Activated naive CD4-positive, alpha-beta T cell treated with anti-CD3 and anti-CD28 coated beads, Interleukin-2, amount 50 U/mL, for 24 hours (primary cell): Measurements from ENCODE around the gene STK11.
A peak's percentile ranks its signal among the peaks of the same experiment; 100 is the strongest.

ENCODE experiments used
- H3K27ac Mint-ChIP-seq: one replicate; pipeline ENCODE4 v1.8.0; 2021; ENCODE audit warnings: mild to moderate bottlenecking, mixed read lengths
- H3K27me3 Mint-ChIP-seq: one replicate; pipeline ENCODE4 v1.8.0; 2021; ENCODE audit warnings: mixed read lengths
- H3K36me3 Mint-ChIP-seq: one replicate; pipeline ENCODE4 v1.8.0; 2021; ENCODE audit warnings: mixed read lengths
- H3K4me1 Mint-ChIP-seq: one replicate; pipeline ENCODE4 v1.8.0; 2021; ENCODE audit warnings: mixed read lengths
- H3K4me3 Mint-ChIP-seq: one replicate; pipeline ENCODE4 v1.8.0; 2021; ENCODE audit warnings: mild to moderate bottlenecking, mixed read lengths
- H3K9me3 Mint-ChIP-seq: one replicate; pipeline ENCODE4 v1.8.0; 2021; ENCODE audit warnings: mixed read lengths

The STK11 gene

DNA sequence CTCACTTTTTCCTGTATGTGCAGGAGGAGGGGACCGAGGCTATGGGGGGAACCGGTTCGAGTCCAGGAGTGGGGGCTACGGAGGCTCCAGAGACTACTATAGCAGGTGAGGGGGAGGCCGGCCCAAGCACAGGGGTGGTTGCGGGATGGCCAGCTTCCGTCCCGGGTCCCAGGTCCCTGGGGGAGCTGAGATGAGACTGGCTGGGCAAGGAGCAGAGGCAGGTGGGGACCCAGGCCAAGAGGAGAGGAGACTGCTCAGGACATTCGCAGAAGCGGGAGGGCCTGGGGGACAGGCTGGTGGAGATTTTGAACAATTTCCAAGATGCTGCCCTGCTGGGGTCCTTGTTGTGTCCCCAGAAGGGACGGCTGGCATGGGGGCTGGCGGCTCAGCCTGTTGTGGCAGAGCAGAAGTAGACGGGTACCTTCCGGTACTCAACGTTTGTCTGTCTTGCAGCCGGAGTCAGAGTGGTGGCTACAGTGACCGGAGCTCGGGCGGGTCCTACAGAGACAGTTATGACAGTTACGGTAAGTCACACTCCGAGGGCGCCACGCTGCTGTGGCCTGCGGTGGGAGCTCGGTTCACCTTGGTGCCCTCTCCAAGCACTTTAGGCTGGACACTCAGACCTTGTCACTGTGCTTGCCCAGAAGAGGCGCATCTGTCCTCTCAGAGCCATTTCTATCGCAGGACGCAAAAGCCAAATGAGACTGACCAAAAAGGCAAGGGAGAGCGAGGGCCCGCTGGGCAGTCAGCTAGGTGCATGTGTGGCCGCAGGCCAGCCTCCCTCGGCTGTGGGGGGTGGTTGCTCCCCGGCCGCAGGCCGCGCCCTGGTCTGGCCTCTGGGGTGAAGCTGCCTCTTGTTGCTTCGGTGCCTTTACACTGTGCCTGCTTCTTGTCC lies 66.2 kb downstream of the STK11 start:
- Mint-ChIP-seq H3K9me3 (no peaks in the 10 kb centered on the region), H3K27me3 (no peaks in the 10 kb centered on the region), H3K27ac (peak overlapping the region; percentile 90), H3K4me1 (peaks cover 55% of the 10 kb centered on the region), H3K4me3 (peak overlapping the region; percentile 92), H3K36me3 (peaks cover 27% of the 10 kb centered on the region)

DNA sequence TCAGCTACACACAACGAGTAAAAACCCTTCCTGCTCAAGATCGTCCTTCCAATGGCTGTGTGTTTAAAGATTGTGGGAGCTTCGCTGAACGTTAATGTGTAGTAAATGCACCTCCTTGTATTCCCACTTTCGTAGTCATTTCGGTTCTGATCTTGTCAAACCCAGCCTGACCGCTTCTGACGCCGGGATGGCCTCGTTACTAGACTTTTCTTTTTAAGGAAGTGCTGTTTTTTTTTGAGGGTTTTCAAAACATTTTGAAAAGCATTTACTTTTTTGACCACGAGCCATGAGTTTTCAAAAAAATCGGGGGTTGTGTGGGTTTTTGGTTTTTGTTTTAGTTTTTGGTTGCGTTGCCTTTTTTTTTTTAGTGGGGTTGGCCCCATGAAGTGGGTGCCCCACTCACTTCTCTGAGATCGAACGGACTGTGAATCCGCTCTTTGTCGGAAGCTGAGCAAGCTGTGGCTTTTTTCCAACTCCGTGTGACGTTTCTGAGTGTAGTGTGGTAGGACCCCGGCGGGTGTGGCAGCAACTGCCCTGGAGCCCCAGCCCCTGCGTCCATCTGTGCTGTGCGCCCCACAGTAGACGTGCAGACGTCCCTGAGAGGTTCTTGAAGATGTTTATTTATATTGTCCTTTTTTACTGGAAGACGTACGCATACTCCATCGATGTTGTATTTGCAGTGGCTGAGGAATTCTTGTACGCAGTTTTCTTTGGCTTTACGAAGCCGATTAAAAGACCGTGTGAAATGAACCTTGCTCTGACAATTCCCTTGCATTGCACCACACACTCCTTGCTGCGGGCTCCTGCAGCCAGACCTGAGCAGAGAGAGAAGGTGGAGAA lies 67.1 kb downstream of the STK11 start:
- Mint-ChIP-seq H3K36me3 (peaks cover 27% of the 10 kb centered on the region), H3K27me3 (no peaks in the 10 kb centered on the region), H3K27ac (peak overlapping the region; percentile 74), H3K4me1 (peaks cover 53% of the 10 kb centered on the region), H3K9me3 (no peaks in the 10 kb centered on the region), H3K4me3 (peak overlapping the region; percentile 52)

DNA sequence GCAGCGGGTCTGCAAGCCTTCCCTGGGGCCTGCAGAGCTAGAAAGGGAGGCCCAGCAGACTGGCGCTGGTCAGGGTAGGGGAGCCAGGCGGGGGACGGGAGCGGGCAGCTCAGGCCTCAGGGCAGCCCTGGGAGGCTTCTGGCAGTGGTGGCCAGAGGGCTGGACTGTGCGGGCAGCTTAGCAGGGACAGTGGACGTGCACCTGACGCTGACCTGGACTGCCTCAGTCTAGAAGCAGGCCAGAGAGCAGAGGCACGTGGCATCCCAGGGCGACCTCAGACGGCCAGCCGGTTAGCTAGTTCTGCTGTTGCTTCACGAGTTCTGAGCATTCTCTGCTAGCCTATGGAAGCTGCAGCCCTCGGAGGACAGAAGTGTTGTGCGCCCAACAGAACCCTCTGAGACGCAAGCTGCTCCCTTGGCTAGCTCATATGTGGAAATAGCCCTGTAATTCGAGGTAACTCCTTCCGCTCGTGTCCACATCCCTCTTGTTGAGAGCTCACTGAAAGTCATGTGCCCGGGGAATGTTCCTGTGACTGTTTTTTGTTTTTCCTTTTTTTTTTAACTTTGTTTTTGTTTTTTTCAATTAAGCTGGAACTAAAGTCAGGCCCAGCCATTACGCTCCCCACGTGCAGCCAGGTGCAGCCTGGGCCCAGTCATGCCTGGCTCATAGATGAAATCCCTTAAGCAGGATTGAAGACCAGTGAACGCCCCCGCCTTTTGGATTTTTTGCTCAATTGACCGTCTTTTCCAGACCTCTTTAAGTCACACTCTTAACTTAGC lies 67.9 kb downstream of the STK11 start:
- Mint-ChIP-seq H3K27me3 (no peaks in the 10 kb centered on the region), H3K9me3 (no peaks in the 10 kb centered on the region), H3K27ac (peak overlapping the region; percentile 48), H3K4me1 (peaks cover 52% of the 10 kb centered on the region), H3K36me3 (peaks cover 27% of the 10 kb centered on the region), H3K4me3 (peak overlapping the region; percentile 72)

DNA sequence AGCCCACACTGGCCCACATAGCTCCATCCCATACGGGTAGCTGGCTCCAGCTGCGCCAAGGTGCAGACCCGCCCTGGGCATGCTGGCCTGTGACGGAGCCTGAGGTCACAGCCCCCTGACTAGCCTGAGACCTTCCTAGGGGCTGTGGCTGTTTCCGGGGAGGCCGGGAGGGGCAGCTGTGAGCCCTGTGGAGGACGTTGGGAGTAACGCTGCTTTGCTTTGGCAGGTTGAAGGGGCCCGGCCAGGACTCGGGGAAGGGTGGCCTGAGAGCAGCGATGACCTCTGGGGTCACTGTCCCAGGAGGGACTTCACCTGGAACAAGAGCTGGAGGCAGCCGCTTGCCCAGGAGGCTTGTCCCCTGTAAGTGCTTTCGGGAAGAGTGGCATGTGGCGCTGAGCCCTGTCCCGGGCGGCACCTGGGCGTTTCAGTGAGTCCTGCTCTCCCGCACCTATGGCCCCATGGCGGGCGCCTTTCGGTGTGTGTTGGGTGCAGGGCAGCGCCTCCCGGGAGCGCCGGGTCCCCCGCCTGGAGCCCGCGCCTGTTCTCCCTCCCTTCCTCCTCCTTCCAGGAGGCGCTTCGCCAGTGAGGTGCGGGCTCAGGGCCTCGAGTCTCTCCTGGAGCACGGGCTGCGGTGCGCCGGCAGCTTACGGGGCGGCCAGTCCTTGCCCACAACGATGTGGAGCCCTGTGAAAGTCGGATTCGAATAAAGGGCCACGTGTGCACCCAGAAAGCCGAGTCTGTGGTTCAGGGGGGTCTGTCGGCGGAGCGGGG lies 68.7 kb downstream of the STK11 start:
- peak overlapping the region; percentile 70 for H3K27ac Mint-ChIP-seq
- peaks cover 47% of the 10 kb centered on the region for H3K4me1 Mint-ChIP-seq
- H3K9me3 Mint-ChIP-seq, result no peaks in the 10 kb centered on the region
- no peaks in the 10 kb centered on the region for H3K27me3 Mint-ChIP-seq
- H3K36me3 Mint-ChIP-seq, result peaks cover 27% of the 10 kb centered on the region
- peak overlapping the region; percentile 74 for H3K4me3 Mint-ChIP-seq

DNA sequence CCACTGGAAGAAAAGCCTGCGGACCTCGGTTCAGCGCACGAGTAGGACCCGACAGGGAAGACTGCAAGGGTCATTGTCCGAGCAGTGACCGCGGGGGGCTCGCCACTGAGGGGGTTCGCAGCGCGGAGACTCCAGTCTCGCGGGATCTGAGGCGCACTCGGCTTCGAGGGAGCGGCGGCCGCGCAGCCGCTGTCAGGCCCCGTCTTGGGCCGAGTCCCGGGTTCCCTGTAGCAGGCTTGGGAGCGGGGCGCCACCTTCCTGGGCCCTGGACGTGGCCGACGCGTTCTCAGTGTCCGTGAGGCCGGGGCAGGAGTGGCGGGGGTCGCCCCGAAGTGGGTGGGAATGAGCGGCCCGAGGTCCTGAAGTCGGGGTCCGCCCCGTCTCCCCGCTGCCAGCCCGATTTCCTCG lies 69.3 kb downstream of the STK11 start:
- Mint-ChIP-seq H3K9me3 (no peaks in the 10 kb centered on the region), H3K27me3 (no peaks in the 10 kb centered on the region), H3K4me3 (peak overlapping the region; percentile 74), H3K27ac (no peak overlapping the region), H3K4me1 (peaks cover 52% of the 10 kb centered on the region), H3K36me3 (peaks cover 30% of the 10 kb centered on the region)

DNA sequence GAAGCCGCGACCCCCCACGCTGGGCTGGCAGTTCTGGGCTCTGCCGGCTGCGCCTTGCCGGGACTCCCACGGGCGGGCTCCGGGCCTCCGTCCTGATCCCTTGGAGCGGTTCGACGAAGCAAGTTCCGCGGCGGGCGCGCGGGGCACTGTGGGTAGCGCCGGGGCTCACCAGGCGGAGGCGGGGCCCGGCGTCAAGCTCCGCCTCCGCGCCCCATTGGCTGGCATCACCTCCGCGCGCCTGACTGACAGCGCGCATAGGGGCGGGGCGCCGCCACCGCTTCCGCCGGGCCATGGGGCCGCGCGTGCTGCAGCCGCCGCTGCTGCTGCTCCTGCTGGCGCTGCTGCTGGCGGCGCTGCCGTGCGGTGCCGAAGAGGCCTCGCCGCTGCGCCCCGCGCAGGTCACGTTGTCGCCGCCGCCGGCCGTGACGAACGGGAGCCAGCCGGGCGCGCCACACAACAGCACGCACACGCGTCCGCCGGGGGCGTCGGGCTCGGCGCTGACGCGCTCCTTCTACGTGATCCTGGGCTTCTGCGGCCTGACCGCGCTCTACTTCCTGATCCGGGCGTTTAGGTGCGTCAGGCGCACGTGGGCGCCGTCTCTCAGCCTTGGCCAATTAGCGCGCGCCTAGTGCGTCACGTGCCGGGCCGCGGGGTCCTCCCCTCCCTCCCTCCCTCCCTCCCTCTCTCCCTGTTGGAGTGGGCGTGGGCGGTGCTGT lies 69.8 kb downstream of the STK11 start, which contains the start of gene FAM174C:
TSS of gene FAM174C (plus strand) at position 271 of the 716 bp plus-strand sequence. CDS start at position 291, 20 bp downstream.
- Mint-ChIP-seq H3K36me3 (peaks cover 28% of the 10 kb centered on the region), H3K9me3 (no peaks in the 10 kb centered on the region), H3K4me1 (peaks cover 51% of the 10 kb centered on the region), H3K27me3 (no peaks in the 10 kb centered on the region), H3K4me3 (peak within 1 kb of the TSS; percentile 86), H3K27ac (peak within 1 kb of the TSS; percentile 92)

GRCh38 chr19:1275976-1276627 lies 70.5 kb downstream of the STK11 start:
- peak overlapping the region; percentile 86 for H3K4me3 Mint-ChIP-seq
- H3K4me1 Mint-ChIP-seq, result peaks cover 46% of the 10 kb centered on the region
- no peaks in the 10 kb centered on the region for H3K27me3 Mint-ChIP-seq
- no peaks in the 10 kb centered on the region for H3K9me3 Mint-ChIP-seq
- peak overlapping the region; percentile 92 for H3K27ac Mint-ChIP-seq
- peaks cover 24% of the 10 kb centered on the region for H3K36me3 Mint-ChIP-seq

GRCh38 chr19:1276628-1277022 lies 71.0 kb downstream of the STK11 start:
- peak overlapping the region; percentile 86 for H3K4me3 Mint-ChIP-seq
- H3K27me3 Mint-ChIP-seq, result no peaks in the 10 kb centered on the region
- H3K9me3 Mint-ChIP-seq, result no peaks in the 10 kb centered on the region
- peaks cover 41% of the 10 kb centered on the region for H3K4me1 Mint-ChIP-seq
- H3K27ac Mint-ChIP-seq, result peak overlapping the region; percentile 92
- H3K36me3 Mint-ChIP-seq, result peaks cover 19% of the 10 kb centered on the region

DNA sequence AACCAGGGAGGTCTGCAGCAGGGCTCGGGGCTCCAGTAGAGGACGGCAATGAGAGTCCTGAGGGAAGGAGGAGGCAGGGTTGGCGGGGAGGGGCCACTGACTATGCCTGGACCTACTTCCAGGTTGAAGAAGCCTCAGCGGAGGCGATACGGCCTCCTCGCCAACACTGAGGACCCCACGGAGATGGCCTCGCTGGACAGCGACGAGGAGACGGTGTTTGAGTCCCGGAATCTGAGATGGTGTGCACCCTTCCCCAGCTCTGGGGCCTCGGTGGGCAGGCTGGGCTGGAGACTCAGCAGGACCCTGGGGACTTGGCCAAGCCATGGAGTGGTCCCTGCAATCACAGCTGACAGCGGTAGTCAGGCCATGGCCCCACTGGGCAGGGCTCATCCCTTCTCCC lies 71.5 kb downstream of the STK11 start:
- H3K4me1 Mint-ChIP-seq, result peaks cover 37% of the 10 kb centered on the region
- H3K4me3 Mint-ChIP-seq, result peak overlapping the region; percentile 86
- H3K36me3 Mint-ChIP-seq, result peaks cover 18% of the 10 kb centered on the region
- H3K27ac Mint-ChIP-seq, result peak overlapping the region; percentile 92
- no peaks in the 10 kb centered on the region for H3K27me3 Mint-ChIP-seq
- H3K9me3 Mint-ChIP-seq, result no peaks in the 10 kb centered on the region
